ENCODE data around the gene PRG3.

Gene PRG3

GRCh38 chr11:57380975-57381374 lies at the start of gene PRG3:
TSS of gene PRG3 (minus strand) at chr11:57381150. CDS start at chr11:57380708, 442 bp downstream.
- DNase-seq, result no peak

GRCh38 chr11:57429946-57430345 lies 49.0 kb upstream of the PRG3 start:
- DNase-seq, result no peak

- DNase-seq, result no peak
Observed at GRCh38 chr11:57428643-57429042, 47.7 kb upstream of the PRG3 start.

- no peak for DNase-seq
Observed at GRCh38 chr11:57427727-57428082, 46.8 kb upstream of the PRG3 start.

GRCh38 chr11:57426929-57427726 lies 46.2 kb upstream of the PRG3 start, which contains the start of gene SLC43A3:
TSS of gene SLC43A3 (minus strand) at chr11:57427121. CDS start at chr11:57426172, 949 bp downstream.
- DNase-seq, result peak; percentile 95

GRCh38 chr11:57426439-57426928 lies 45.5 kb upstream of the PRG3 start:
- DNase-seq, result no peak

- DNase-seq, result peak; percentile 25
Observed at GRCh38 chr11:57425565-57426438, 44.9 kb upstream of the PRG3 start.

- peak; percentile 90 for DNase-seq
Observed at GRCh38 chr11:57424792-57425564, 44.0 kb upstream of the PRG3 start.

- no peak for DNase-seq
Observed at GRCh38 chr11:57424137-57424791, 43.3 kb upstream of the PRG3 start.

- no peak for DNase-seq
Observed at GRCh38 chr11:57422669-57423068, 41.7 kb upstream of the PRG3 start.

- no peak for DNase-seq
Observed at GRCh38 chr11:57421805-57422204, 40.9 kb upstream of the PRG3 start.

- no peak for DNase-seq
Observed at GRCh38 chr11:57421066-57421465, 40.1 kb upstream of the PRG3 start.

- no peak for DNase-seq
Observed at GRCh38 chr11:57419146-57419545, 38.2 kb upstream of the PRG3 start.

GRCh38 chr11:57418131-57418530 lies 37.2 kb upstream of the PRG3 start:
- DNase-seq, result no peak

- peak; percentile 37 for DNase-seq
Observed at GRCh38 chr11:57417056-57417455, 36.1 kb upstream of the PRG3 start.

- DNase-seq, result no peak
Observed at GRCh38 chr11:57416436-57416835, 35.5 kb upstream of the PRG3 start.

GRCh38 chr11:57414612-57415212 lies 33.8 kb upstream of the PRG3 start:
- DNase-seq, result no peak

GRCh38 chr11:57413681-57414080 lies 32.7 kb upstream of the PRG3 start:
- DNase-seq, result no peak

- DNase-seq, result peak; percentile 89
Observed at GRCh38 chr11:57410287-57410686, 29.3 kb upstream of the PRG3 start.

- DNase-seq, result no peak
Observed at GRCh38 chr11:57409321-57410100, 28.6 kb upstream of the PRG3 start.

GRCh38 chr11:57408771-57409170 lies 27.8 kb upstream of the PRG3 start:
- no peak for DNase-seq

Data from fibroblast of upper back skin (primary cell).